GM19468 (cell line): ENCODE data around the gene SCAF8.

Experiments used
- ATAC-seq: cut with Tn5 transposase; IDR thresholded peaks from one replicate; pipeline ENCODE4 v1.9.1; 2021; ENCODE audit warnings: mild to moderate bottlenecking, moderate library complexity, moderate number of reproducible peaks; ENCODE audit not compliant: unreplicated experiment; ENCODE audit errors: extremely low read depth

Gene SCAF8

DNA sequence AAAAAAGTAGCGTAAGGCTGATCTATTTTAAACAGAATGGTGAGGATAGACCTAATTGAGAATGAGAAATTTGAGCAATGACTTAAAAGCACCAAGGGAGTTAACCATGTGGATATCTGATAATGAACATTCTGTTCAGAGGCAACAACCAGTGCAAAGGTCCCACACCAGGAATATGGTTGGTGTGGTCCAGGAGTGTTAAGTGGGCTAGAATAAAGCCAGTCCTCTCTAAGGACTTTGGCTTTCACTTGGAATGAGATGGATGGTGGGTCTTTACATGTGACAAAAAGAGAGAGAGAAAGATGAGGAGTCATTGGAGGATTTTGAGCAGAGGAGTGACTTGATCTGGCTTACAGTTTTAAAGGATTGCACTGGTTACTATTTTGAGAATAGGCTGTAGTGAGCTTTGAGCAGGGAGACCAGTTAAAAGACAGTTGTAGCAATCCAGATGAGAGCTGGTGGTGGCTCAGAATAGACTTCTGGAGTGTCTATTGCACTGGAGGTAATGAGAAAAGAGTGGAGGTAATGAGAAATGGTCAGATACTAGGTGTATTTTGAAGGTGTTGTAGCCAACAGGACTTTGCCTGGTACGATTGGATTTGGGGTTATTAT lies 89.8 kb downstream of the SCAF8 start:
- ATAC-seq: no peak

DNA sequence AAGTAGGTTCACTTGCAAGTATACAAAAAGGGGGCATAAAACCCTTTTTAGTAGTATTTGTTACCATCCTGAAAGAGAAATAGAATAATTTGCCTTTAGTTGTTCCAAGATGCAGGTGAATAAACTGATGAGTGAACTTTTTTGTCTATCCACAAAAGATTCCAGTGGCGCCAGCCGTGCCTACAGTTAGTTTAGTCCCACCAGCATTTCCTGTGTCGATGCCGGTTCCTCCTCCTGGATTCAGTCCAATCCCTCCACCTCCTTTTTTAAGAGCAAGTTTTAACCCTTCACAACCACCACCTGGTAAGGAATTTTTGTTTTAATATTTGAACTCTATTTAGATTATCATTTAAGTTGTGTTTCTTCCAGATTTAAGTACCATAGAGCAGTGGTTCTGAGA lies 90.9 kb downstream of the SCAF8 start:
- ATAC-seq: no peak

GRCh38 chr6:154829970-154830369 lies 96.8 kb downstream of the SCAF8 start:
- no peak for ATAC-seq

GRCh38 chr6:154830771-154831170 lies 97.6 kb downstream of the SCAF8 start:
- no peak for ATAC-seq

GRCh38 chr6:154835307-154835706 lies 102.1 kb downstream of the SCAF8 start:
- ATAC-seq: no peak

DNA sequence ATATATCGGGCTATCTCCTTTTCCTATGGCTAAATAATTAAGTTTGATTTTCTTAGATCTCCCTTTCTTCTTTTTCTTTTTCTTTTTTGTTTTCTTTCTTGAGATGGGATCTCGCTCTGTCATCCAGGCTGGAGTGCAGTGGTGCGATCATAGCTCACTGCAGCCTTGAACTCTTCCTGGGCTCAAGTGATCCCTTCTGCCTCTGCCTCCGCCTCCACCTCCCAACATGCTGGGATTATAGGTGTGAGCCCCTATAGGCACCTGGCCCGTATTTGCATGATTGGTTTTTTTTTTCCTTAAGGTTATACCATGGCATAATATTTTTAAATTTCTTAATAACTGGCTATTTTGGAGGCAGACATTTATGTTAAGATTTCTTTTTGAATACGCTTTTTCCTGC lies 106.3 kb downstream of the SCAF8 start:
- no peak for ATAC-seq

DNA sequence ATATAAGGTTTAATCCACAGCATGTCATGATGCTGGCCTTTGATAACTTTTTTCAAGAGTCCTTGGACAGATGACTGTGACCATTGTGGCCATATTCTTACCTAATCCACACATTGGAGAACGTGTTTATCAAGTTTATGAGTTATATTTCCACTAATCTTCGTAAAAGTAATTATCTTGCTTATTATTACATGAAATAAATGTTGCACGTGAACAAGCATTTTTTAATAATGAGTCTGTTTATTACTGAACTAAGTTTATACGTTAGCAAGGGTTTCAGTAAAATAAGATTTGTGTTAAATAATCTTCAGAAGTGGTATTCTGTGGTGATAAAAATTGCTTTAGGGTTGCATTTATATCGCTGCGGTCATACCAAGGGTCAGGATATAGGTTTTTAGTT lies 107.1 kb downstream of the SCAF8 start:
- no peak for ATAC-seq

- ATAC-seq: no peak
Measured at GRCh38 chr6:154841109-154841508, 107.9 kb downstream of the SCAF8 start.

DNA sequence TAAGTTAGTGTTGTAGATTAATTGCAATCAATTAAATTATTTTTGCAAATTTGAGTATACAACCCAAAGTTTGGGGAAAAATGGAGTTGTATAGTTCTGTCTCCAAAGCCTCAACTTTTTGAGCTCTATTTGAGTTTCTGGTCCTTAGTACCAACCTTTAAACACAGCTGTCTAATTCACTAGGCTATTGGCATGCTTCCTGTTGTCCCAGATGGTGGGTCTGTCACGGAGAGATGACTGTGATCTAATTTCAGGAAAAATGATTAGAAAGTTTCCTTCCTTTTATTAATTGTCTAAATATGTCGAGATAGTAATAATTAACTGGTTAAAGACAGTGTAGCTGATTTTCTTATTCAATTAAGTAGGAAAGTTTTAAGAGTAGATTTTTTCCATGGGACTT lies 109.6 kb downstream of the SCAF8 start:
- ATAC-seq: no peak

- ATAC-seq: no peak
Measured at GRCh38 chr6:154847318-154847717, 114.1 kb downstream of the SCAF8 start.

- no peak for ATAC-seq
Measured at GRCh38 chr6:154848580-154848979, 115.4 kb downstream of the SCAF8 start.

DNA sequence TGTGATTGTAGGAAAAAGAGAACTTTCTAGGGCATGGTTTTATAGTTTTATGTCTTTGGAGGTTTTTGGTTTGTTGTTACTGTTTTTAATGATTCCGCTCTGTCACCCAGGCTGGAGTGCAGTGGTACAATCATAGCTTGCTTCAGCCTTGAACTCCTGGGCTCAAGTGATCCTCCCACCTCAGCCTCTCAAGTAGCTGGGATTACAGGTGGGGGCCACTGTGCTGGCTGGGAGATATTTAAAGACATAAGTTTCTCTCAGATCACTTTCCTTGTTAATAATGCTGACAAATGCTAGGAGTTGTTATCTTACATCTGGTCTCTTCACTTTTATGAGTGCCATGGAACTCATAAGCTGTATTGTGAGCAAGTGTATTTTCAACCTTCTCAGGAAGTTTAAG lies 116.3 kb downstream of the SCAF8 start:
- no peak for ATAC-seq

DNA sequence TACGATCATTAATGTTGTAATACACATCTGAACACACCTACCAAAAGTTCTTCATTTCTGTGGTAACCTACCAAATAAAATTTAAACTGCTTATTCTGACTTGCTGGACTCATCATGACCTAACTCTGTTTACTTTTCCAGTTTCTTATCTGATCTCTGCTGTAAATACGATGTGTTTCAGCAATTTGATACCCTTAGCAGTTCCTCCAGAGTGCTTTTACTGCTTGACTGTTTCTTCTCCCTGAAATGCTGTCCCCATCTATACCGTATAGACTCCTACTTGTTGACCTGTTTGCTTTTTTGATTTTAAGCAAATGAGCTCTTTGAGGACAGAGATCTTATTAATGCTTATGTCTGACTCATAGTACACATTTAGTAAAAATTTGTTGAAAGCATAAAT lies 119.5 kb downstream of the SCAF8 start:
- ATAC-seq: no peak

DNA sequence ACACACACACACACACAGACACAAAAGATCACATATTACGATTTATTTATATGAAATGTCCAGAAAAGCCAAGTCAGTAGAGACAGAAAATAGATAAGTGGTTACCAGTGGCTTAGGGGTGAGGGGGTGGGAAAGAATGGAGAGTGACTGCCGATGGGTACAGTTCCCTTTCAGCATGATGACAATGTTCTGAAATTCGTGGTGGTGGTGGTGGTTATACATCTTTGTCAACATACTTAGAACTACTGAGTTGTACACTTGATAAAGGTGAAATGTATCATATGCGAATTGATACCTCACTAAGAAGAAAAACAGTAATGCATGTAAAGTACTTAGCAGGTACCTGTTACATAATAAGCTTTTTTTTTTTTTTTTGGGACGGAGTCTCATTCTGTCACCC lies 124.3 kb downstream of the SCAF8 start:
- no peak for ATAC-seq

DNA sequence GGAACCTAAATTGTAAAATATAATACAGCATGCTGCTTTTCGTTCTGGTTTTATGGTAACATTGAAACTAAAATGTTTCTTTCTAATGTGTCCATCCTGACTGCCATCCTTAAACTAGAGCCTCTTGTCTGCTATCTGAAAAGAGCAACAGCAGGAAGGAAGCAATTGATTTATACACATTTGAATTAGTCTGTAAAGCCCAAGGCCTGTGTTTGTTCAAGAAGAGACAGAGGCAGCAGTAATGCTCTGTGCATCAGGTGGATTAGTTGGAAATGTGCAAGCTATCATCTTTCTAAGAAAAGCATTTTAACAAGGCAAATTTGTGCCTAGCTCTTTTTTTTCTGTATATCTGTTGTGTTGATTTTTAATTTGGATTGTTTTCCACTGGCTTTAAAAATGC lies 128.6 kb downstream of the SCAF8 start:
- ATAC-seq: no peak

- ATAC-seq: no peak
Measured at GRCh38 chr6:154862536-154862935, 129.3 kb downstream of the SCAF8 start.

- ATAC-seq: no peak
Measured at GRCh38 chr6:154864066-154864430, 130.8 kb downstream of the SCAF8 start.

- ATAC-seq: no peak
Measured at GRCh38 chr6:154865291-154865690, 132.1 kb downstream of the SCAF8 start.

- no peak for ATAC-seq
Measured at GRCh38 chr6:154868143-154868594, 135.0 kb downstream of the SCAF8 start.

GRCh38 chr6:154872542-154873114 lies 139.4 kb downstream of the SCAF8 start:
- no peak for ATAC-seq

- ATAC-seq: no peak
Measured at GRCh38 chr6:154873546-154873945, 140.3 kb downstream of the SCAF8 start.
